K562 (cell line): ENCODE data around the gene ACTL8.

Experiments
- BDP1 ChIP-seq: IDR thresholded peaks from 3 replicates; pipeline ENCODE4 v1.6.1; 2011; ENCODE audit not compliant: insufficient read length, insufficient read depth
- CBX5 ChIP-seq: IDR thresholded peaks from 2 replicates; pipeline ENCODE4 v1.6.1; 2014; ENCODE audit warnings: low read depth, borderline replicate concordance
- CBX8 ChIP-seq: fragments of 200-600 bp; sonication (generic); IDR thresholded peaks from 2 replicates; pipeline ENCODE4 v1.6.1; 2012; ENCODE audit warnings: borderline replicate concordance, mixed run types, low read depth, mild to moderate bottlenecking, moderate library complexity, mixed read lengths, low read length, control low read depth, inconsistent platforms; ENCODE audit not compliant: poor library complexity, severe bottlenecking; ENCODE audit errors: extremely low read depth
- GTF2A2 ChIP-seq: IDR thresholded peaks from 2 replicates; pipeline ENCODE4 v1.6.1; 2016; ENCODE audit warnings: mild to moderate bottlenecking, missing genetic modification characterization, missing compliant biosample characterization
- HNRNPLL ChIP-seq: fragments of 200-400 bp; formaldehyde crosslinking; IDR thresholded peaks from 2 replicates; pipeline ENCODE4 v1.6.1; 2017; ENCODE audit warnings: low read length, low read depth, mild to moderate bottlenecking; ENCODE audit not compliant: poor library complexity, severe bottlenecking
- KDM1A ChIP-seq, 2 experiments: fragments of 450-650 bp; IDR thresholded peaks; 2 replicates each; pipeline ENCODE4 v1.6.1; 2016; ENCODE audit warnings: mild to moderate bottlenecking in 2 of 2
- MYC ChIP-seq, 2 experiments: fragments of 250-450 bp in 1 of 2; sonication (Bioruptor Pico) in 1 of 2; IDR thresholded peaks; 2 replicates each; pipeline versions ENCODE4 v1.5.1 to v1.6.1; 2012 to 2021; ENCODE audit warnings: low read depth in 2 of 2, borderline replicate concordance in 1 of 2, improper control_type of control experiment in 1 of 2, low read length in 1 of 2, mild to moderate bottlenecking in 1 of 2, moderate library complexity in 1 of 2
- ZBTB1 ChIP-seq: sonication (generic); formaldehyde crosslinking; IDR thresholded peaks from 2 replicates; pipeline ENCODE4 v1.8.1; 2023; ENCODE audit warnings: missing genetic modification reagents, low read depth, mild to moderate bottlenecking, borderline replicate concordance
- ZBTB7A ChIP-seq: IDR thresholded peaks from 2 replicates; pipeline ENCODE4 v1.6.1; 2011; ENCODE audit warnings: low read depth, mild to moderate bottlenecking, low read length, moderate library complexity, borderline replicate concordance; ENCODE audit not compliant: control insufficient read depth
- ZNF133 ChIP-seq: fragments of 250-450 bp; sonication (Bioruptor Pico); IDR thresholded peaks from 2 replicates; pipeline ENCODE4 v1.4.0; 2020; ENCODE audit warnings: mild to moderate bottlenecking
- ZNF140 ChIP-seq: fragments of 250-450 bp; sonication (Bioruptor Pico); IDR thresholded peaks from 2 replicates; pipeline ENCODE4 v1.8.0; 2021; ENCODE audit warnings: moderate library complexity, mild to moderate bottlenecking, inconsistent platforms
- TF ChIP-seq, protein P1 (sequence below): sonication (generic); formaldehyde crosslinking; IDR thresholded peaks from 2 replicates; pipeline ENCODE4 v1.5.0; 2020; ENCODE audit warnings: missing genetic modification reagents
- TF ChIP-seq, protein P2 (sequence below), 3 experiments: IDR thresholded peaks in 2 of 3; conservative IDR thresholded peaks in 1 of 3; 2 replicates each; pipeline ENCODE4 v1.5.1; 2011 to 2012; ENCODE audit warnings: low read length in 3 of 3, mild to moderate bottlenecking in 3 of 3, control low read depth in 2 of 3, improper control_type of control experiment in 1 of 3, inconsistent platforms in 1 of 3, low read depth in 1 of 3, mixed read lengths in 1 of 3, moderate library complexity in 1 of 3; ENCODE audit not compliant: insufficient read depth in 2 of 3
- TF ChIP-seq, protein P3 (sequence below), 2 experiments: IDR thresholded peaks; 2 replicates each; pipeline ENCODE4 v1.6.1; 2011; ENCODE audit warnings: borderline replicate concordance in 1 of 2, control low read depth in 1 of 2, low read depth in 1 of 2, low read length in 1 of 2, mild to moderate bottlenecking in 1 of 2, mixed read lengths in 1 of 2, moderate library complexity in 1 of 2; ENCODE audit not compliant: insufficient read depth in 1 of 2, insufficient read length in 1 of 2, poor library complexity in 1 of 2, severe bottlenecking in 1 of 2; ENCODE audit errors: extremely low read depth in 1 of 2

DNA sequence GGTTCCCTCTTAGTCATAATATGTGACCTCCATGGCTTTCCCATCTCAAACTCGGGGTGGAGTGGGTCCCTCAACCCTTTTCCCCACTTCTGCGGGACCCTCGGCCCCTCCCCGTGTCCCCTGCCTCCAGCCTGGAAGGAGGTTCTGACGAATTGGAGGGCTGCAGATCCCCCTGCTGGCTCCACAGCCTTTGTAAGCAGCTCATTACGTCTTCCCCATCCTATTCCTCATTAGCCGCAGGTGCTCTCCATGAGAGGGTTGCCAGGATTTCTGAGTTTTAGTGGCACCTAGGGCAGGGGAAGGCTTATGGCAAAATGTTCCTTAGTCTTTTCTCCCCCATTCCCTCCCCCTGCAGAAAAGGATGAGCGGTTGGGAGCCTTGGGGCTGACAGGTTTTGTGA is 8.3 kb downstream of the ACTL8 start:
- no peak for TF ChIP-seq ZNF140
- TF ChIP-seq CBX8, result no peak
- TF ChIP-seq ZBTB7A, result no peak
- TF ChIP-seq, protein P1, sequence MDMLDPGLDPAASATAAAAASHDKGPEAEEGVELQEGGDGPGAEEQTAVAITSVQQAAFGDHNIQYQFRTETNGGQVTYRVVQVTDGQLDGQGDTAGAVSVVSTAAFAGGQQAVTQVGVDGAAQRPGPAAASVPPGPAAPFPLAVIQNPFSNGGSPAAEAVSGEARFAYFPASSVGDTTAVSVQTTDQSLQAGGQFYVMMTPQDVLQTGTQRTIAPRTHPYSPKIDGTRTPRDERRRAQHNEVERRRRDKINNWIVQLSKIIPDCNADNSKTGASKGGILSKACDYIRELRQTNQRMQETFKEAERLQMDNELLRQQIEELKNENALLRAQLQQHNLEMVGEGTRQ (CRISPR knock-in tag), result no peak
- no peak for TF ChIP-seq CBX5
- TF ChIP-seq, protein P2, sequence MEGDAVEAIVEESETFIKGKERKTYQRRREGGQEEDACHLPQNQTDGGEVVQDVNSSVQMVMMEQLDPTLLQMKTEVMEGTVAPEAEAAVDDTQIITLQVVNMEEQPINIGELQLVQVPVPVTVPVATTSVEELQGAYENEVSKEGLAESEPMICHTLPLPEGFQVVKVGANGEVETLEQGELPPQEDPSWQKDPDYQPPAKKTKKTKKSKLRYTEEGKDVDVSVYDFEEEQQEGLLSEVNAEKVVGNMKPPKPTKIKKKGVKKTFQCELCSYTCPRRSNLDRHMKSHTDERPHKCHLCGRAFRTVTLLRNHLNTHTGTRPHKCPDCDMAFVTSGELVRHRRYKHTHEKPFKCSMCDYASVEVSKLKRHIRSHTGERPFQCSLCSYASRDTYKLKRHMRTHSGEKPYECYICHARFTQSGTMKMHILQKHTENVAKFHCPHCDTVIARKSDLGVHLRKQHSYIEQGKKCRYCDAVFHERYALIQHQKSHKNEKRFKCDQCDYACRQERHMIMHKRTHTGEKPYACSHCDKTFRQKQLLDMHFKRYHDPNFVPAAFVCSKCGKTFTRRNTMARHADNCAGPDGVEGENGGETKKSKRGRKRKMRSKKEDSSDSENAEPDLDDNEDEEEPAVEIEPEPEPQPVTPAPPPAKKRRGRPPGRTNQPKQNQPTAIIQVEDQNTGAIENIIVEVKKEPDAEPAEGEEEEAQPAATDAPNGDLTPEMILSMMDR (IDR thresholded peaks at IDR 0.05 in 2 of 3, conservative IDR thresholded peaks at IDR 0.05 in 1 of 3; ENCODE audit: insufficient read depth in 2 of 3, low read depth in 1 of 3, low read length in 3 of 3), result no peak
- TF ChIP-seq, protein P3, sequence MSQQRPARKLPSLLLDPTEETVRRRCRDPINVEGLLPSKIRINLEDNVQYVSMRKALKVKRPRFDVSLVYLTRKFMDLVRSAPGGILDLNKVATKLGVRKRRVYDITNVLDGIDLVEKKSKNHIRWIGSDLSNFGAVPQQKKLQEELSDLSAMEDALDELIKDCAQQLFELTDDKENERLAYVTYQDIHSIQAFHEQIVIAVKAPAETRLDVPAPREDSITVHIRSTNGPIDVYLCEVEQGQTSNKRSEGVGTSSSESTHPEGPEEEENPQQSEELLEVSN (IDR thresholded peaks at IDR 0.05; ENCODE audit: borderline replicate concordance in 1 of 2, extremely low read depth in 1 of 2, insufficient read depth in 1 of 2, insufficient read length in 1 of 2, low read depth in 1 of 2, low read length in 1 of 2, poor library complexity in 1 of 2, severe bottlenecking in 1 of 2), result no peak
- TF ChIP-seq GTF2A2 (tag), result no peak
- TF ChIP-seq ZBTB1 (CRISPR knock-in tag), result no peak
- TF ChIP-seq HNRNPLL, result no peak
- no peak for TF ChIP-seq MYC (IDR thresholded peaks at IDR 0.05; ENCODE audit: low read depth, low read length)
- TF ChIP-seq MYC (CRISPR knock-in tag; IDR thresholded peaks at IDR 0.05; ENCODE audit: borderline replicate concordance, low read depth), result no peak
- TF ChIP-seq ZNF133 (CRISPR knock-in tag), result no peak
- TF ChIP-seq BDP1, result no peak
- no peak for TF ChIP-seq KDM1A (IDR thresholded peaks at IDR 0.05)
